Activated CD4-positive, alpha-beta T cell treated with anti-CD3 and anti-CD28 coated beads, Interleukin-2, amount 50 U/mL, for 16 hours (primary cell): ENCODE data around the gene FOXP1.

Experiments used
- DNase-seq: peaks from one replicate; pipeline ENCODE4 v3.0.0-alpha.2; 2020

FOXP1 gene

GRCh38 chr3:71391361-71391760 is 192.2 kb downstream of the FOXP1 start:
- DNase-seq, result no peak

GRCh38 chr3:71389911-71390573 is 193.5 kb downstream of the FOXP1 start:
- DNase-seq, result peak; percentile 28

GRCh38 chr3:71389191-71389590 is 194.3 kb downstream of the FOXP1 start:
- no peak for DNase-seq

DNA sequence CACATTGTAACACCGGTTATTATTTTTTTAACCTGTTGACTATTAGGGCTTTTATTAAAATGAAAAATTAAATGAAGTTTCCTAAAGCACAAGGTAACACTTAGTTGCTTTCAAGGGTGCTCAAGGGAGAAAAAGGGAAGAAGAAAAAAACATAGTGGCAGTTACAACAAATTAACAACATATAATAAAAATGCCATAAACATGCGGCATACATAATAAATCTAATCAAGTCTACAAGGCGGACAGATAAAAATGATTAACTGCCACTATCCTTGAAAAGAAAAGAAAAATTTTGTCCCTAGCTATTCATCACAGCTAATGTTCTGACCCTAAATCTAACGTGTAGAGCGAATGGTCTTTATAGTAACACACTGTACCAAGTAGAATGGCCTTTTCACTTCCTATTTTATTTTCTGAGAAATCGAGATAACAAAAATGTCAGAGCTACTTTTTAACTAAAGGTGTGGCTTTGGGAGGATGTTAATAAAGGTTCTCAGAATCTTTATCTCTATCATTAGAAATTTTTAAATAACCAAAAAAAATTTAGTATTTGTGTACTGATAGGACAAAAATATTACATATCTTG is 194.9 kb downstream of the FOXP1 start:
- DNase-seq, result no peak

DNA sequence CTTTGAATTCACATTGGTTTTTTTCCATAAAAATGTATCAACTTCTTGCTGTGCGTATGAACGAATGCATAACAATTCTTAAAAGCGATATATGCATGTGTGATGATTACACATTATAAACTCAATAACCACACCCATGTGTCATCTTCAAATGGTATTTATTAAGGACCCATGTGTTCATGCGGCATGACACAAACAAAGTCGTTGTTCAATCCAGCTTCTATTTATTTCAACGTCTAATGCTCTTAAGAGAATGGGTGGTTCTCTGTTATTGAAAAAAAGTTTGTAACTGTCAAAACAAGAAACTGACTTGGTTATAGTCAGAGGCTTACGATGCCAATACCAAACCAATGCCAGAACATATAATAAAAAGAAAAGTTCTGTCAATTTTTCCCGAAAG is 195.9 kb downstream of the FOXP1 start:
- no peak for DNase-seq

- no peak for DNase-seq
Observed at GRCh38 chr3:71384837-71385716, 198.5 kb downstream of the FOXP1 start.

GRCh38 chr3:71384388-71384787 is 199.1 kb downstream of the FOXP1 start:
- no peak for DNase-seq

GRCh38 chr3:71380096-71380495 is 203.4 kb downstream of the FOXP1 start:
- no peak for DNase-seq

DNA sequence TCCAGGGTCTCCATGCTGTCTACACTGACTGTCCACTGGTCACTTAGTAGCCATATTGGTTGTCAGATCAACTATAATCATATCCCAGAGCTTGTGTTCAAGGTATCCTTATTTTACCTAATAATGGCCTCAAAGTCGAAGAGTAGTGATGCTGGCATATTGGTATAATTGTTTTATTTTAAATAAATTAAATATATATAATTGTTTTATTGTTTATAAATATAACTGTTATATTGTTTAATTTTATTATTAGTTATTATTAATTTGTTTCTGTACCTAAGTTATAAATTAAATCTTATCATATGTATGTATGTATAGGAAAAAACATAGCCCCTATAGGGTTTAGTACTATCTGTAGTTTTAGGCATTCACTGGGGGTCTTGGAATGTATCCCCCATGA is 205.0 kb downstream of the FOXP1 start:
- DNase-seq, result no peak

DNA sequence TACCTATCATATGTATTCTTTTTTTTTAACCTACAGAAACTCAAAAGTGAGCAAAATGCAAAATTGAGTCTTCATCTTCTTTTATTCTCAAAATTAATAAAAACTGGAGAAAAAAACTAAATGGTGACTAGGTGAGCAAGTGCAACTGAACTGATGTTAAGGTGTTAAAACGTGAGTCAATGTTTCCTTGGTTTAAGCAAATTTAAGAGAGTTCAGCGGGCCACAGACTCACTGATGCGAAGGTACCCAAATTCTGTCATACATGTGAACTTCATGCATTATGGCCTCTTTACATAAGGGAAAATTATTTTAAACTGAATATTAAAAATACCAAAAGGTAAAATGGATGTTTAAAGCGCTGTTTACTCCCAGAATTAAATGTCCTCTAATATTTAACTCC is 206.6 kb downstream of the FOXP1 start:
- no peak for DNase-seq

- no peak for DNase-seq
Observed at GRCh38 chr3:71376503-71376902, 207.0 kb downstream of the FOXP1 start.

GRCh38 chr3:71374582-71374981 is 208.9 kb downstream of the FOXP1 start:
- DNase-seq, result no peak

DNA sequence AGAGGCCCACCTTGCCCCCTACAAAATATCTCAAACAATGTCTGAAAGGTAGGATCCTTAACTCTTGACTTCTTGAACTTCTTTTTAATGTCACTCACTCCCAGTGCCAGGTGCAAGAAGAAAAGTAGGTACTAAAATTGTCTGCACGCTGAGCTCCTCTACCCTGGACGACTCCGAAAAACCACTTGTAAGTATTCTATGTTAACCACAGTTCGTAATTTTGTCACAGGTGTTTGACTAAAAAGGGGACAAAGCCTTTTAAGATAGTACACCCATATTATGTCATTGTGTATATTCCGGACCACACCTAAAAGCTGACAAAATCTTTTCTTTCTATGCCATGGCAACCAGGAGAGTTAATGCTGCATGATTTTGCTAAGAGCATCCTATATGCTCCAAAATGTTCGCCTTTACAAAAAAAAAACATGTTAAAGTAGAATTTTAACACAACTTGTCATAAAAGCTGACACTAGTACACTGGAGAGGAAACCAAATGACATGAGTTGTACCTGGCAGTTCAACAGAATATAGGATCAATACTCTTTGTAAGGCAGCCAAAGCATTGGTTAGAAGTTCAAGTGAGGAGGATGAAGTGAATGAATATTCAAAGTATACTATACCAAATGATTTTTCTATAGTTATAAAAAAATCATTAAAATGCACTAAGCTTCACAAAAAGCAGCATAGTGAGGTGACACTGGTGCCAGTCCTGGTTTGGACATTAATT is 210.5 kb downstream of the FOXP1 start:
- DNase-seq, result peak; percentile 57

DNA sequence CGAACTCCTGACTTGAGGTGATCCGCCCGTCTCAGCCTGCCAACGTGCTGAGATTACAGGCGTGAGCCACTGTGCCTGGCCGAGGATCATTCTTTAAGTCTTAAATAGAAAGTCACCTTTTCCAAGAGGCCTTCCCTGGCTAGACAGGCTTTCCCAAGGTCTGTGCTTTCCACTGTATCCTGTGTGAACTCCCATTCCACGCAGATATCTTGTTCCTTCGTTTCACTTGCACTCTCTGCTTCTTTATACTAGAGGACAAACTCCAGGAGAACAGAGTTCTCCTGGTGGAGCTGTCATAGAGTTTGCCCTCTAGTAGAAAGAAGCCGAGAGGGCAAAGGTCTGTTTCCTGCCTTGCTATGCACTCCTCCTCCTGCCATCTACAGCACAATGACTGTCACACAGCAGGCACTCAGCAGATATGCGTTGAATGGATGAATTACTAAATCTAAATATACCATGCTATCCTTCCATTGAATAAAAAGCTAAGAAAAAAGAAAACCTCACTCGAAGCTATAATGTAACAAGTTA is 211.2 kb downstream of the FOXP1 start:
- no peak for DNase-seq

- DNase-seq, result no peak
Observed at GRCh38 chr3:71371282-71371681, 212.2 kb downstream of the FOXP1 start.

GRCh38 chr3:71370467-71370866 is 213.1 kb downstream of the FOXP1 start:
- DNase-seq, result no peak

GRCh38 chr3:71369701-71370391 is 213.7 kb downstream of the FOXP1 start:
- DNase-seq, result no peak

DNA sequence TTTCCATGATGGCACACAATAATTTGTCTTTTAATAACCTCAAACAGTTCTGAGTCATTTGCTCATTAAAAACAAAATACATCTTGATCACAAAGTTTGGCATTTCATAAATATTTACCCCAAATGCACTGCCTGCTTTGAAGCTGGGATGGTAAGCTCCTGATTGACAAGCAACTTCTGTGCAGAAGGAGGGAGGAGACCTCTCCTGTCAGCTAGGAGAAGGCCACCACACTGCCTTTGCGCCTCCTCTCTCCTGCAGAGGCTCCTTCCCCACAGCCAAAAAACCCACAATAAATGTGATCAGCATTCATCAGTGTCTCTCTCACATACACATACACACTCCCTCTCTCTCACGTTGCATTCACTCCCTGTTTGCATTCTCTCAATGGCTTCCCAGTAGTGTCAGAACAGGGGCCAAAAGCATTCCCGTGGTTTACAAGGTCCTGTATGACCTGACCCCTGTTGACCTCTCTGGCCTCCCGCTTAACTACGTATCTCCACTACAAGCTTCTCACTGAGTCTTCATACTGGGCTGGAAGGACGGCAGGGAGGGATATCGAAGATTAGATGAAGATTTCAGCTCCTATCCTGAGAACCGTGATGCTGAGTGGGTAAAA is 216.4 kb downstream of the FOXP1 start:
- no peak for DNase-seq

DNA sequence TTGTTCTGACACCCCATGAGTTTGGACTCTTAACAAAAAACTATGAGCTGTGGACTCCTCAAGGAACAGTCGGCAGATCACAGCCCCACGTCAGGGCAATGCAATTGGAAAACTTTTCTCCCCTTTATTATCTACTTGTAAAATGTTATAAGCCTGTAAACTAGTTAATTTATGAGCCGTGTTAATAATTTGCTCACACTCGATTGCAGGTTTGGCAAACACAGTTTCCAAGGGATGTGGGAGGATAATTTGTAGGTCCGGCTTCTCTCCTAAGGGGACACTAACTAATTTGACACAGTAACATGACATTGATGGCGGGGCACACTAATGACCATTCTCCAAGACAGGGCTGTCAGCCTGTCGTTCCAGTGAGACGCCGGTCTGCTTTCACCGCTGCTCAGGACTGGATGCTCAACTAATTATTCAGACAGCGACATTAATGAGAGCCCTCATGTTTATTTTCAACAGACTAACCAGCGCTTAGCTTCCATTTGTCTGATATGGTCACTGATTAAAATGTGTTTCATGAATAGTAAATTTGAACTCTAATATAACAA is 222.1 kb downstream of the FOXP1 start:
- no peak for DNase-seq

DNA sequence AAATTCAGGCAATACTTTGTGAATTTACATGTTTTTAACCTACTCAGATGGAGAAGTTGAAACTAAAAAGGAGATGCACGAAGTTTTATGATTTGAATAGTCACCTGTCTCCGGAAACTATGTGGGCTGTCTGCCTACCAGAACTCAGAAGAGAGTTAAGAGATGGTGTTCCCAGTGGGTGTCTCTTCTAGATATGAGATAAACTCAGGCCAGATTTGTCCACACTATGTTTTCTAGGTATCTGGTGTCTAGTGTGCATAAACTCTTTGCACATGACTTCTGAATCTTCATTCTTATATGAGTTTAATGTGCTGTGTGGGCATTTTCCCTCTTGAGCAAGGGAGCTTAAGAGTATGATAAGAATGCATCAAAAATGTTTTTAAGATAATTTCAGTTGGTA is 222.8 kb downstream of the FOXP1 start:
- peak; percentile 83 for DNase-seq

GRCh38 chr3:71360180-71360579 is 223.3 kb downstream of the FOXP1 start:
- DNase-seq, result peak; percentile 69

GRCh38 chr3:71358243-71358642 is 225.3 kb downstream of the FOXP1 start:
- peak; percentile 89 for DNase-seq
